Measurements from ENCODE around the gene JAKMIP3.

GRCh38 chr10:132059760-132060508 is 5.8 kb upstream of the JAKMIP3 start:
- TF ChIP-seq CTCF (IDR thresholded peaks at IDR 0.05) = no peak
- no peak for TF ChIP-seq POLR2A (IDR thresholded peaks at IDR 0.05)
